NCI-H526 treated with DMSO at 0.1 percent for 48 hours (cell line): ENCODE results near the gene SLC41A2.

Source experiments
- DNase-seq: peaks from one replicate; lab custom pipeline; 2025; lab: John Stamatoyannopoulos, UW

The SLC41A2 gene

DNA sequence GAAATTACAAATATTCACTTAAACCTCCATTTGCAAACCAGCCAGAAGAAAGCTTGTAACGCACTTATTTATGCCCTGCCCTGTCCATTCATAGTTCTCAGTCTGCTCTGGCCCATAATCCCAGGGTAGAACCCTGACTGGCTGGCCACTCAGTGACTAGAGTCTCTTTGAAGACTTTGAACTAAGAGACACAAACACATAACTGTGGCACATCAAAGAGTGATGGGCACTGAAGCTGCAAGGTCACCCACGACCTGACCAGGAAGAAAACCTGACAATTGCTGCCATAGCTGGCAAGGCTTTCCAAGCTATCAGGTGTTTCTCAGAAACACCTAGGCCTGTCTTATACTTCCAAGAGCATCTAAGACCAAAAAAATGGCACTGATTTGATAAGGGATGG is 28.7 kb downstream of the SLC41A2 start:
- no peak for DNase-seq

DNA sequence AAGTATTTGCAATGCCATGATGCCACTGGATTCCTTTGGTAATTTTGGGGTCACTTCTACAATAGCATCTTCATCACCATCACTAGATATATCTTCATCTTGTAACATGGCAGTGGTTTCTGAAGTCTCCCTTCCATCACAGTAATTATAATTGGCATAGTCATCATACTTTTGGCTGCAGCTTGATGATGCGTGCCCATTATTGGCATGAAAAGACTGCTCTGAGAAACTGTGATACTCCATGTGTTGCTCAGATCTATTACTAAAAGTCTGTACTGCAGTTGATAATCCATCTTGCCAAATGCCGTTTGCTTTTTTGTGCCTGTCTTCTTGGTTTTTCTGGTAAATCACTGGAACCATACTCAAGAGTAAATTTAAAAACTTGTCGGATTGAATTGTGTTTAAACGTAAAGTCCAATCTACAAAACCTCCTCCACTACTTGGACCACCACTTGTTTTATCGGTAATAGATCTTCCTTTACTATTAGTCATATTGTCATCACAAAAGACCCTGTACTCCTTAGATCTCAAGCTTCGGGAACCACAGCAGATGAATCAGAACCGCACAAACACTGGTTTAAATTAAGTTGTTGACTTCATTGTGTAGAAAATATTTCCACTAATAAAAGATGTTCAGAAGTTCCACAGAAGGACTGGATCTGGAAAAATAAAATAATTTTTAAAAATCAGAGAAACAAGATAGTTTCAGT is 29.9 kb downstream of the SLC41A2 start:
- DNase-seq: no peak

DNA sequence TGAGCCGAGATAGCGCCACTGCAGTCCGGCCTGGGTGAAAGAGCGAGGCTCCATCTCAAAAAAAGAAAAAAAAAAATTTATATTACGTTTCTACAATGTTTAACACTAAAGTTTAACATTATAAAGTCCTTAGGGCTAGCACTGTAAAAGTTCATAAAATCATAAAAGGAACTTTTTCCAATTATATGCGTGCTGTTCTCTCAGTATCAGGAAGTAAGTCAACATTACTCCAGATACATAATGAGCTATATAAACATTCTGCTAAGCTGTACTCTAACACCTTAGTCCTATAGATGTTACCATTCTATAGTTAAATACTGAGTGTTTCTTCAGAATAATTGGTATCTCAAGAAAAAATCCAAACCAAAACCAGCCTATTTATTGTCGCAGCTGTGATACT is 32.6 kb downstream of the SLC41A2 start:
- DNase-seq: no peak

DNA sequence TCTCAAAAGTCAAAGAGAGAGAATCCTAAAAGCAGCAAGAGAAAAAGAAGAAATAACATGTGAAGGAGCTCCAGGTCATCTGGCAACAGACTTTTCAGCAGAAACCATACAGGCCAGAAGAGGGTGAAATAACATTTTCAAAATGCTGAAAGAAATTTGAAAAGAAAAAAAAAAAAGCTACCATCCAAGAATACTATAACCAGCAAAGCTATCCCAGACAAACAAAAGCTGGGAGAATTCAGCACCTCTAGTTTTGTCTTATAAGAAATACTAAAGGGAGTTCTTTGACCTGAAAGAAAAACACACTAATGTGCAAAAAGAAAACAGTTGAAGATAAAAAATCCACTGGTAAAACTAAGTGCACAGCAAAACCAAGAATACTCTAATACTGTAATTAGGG is 36.8 kb downstream of the SLC41A2 start:
- no peak for DNase-seq

DNA sequence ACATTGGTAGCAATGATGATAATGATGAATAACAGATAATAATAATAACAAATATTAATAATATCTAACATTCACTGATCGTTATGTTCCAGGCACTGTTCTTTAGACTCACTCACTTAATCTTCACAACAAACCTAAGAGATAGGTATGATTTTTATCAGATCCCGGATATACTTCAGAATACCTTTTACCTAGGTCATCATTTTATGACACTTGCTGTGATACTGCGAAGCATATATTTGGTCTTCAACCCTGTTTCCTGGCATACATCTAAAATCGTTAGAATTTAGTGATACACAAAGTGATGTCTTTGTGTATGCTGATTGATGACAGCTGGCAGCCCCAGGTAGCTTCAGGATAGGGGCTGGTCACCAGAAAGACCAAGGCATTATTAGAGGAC is 46.1 kb downstream of the SLC41A2 start:
- no peak for DNase-seq

DNA sequence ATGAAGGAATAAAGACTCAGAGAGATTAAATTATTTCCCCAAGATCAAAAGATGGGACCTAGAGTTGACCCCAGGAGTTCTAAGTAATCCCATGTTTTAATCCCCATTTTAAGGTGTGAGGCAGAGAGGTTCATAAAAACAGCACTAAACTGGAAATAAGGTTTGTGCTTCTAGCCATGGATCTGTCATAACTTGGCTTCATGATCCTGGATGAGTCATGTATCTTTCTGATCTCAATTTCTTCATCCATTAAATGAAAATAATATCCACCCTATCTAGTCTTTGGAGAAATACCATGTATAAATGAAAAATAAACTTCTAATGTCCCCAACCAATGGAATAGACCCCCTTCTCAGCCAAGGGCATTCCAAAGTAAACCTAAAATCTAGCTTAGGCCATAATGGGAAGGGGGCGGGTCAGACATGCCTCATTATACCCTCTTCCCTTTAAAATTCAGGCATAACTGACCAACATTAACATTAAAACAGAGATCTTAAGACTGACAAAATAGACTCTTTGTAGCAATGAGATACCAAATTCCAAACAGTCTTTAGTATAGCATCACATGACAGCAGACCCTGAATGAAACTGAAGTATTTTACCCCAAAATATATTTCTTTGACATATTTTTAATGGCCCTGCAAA is 47.8 kb downstream of the SLC41A2 start:
- DNase-seq: no peak

DNA sequence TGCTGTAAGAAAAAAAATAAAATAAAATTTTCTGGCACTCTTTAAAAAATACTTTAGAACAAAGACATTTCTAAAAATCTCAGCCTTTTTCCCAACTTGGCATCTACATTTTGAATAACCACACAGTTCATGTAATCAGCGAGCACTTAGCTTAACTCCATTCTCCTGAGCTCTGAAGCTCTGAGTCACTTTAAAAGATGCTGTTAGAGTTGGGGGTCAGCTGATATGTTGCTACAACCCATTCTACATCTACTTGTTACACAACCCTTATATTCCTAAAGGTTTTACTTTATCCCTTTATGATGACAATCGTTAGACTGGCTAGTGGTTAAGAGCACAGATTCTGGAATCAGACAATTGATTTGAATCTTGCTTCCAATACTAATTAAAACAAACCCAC is 48.3 kb downstream of the SLC41A2 start:
- DNase-seq: no peak
